HG03565 (cell line): ENCODE measurements around the gene TET2.
A peak's percentile ranks its signal among the peaks of the same experiment; 100 is the strongest.

Source experiments
- ATAC-seq: cut with Tn5 transposase; IDR thresholded peaks from one replicate; pipeline ENCODE4 v1.9.1; 2021; ENCODE audit warnings: mild to moderate bottlenecking, moderate library complexity; ENCODE audit not compliant: unreplicated experiment

Gene TET2

GRCh38 chr4:105182211-105182610, 35.5 kb downstream of the TET2 start:
- no peak for ATAC-seq

GRCh38 chr4:105184316-105184980, 37.8 kb downstream of the TET2 start:
- no peak for ATAC-seq

GRCh38 chr4:105186701-105187161, 40.1 kb downstream of the TET2 start:
- no peak for ATAC-seq

GRCh38 chr4:105189855-105190650, 43.4 kb downstream of the TET2 start:
- ATAC-seq = no peak

GRCh38 chr4:105191621-105192210, 45.0 kb downstream of the TET2 start:
- ATAC-seq = peak; percentile 42

- ATAC-seq = no peak
Measured at GRCh38 chr4:105192474-105192873, 45.8 kb downstream of the TET2 start.

GRCh38 chr4:105192910-105193309, 46.2 kb downstream of the TET2 start:
- ATAC-seq = no peak

- no peak for ATAC-seq
Measured at GRCh38 chr4:105193536-105193935, 46.9 kb downstream of the TET2 start.

- ATAC-seq = peak; percentile 79
Measured at GRCh38 chr4:105194328-105195231, 47.9 kb downstream of the TET2 start.

- ATAC-seq = peak; percentile 21
Measured at GRCh38 chr4:105196523-105197145, 50.0 kb downstream of the TET2 start.

GRCh38 chr4:105197777-105198176, 51.1 kb downstream of the TET2 start:
- no peak for ATAC-seq

- no peak for ATAC-seq
Measured at GRCh38 chr4:105198541-105198940, 51.9 kb downstream of the TET2 start.

- no peak for ATAC-seq
Measured at GRCh38 chr4:105206214-105206613, 59.5 kb downstream of the TET2 start.

GRCh38 chr4:105207386-105207785, 60.7 kb downstream of the TET2 start:
- ATAC-seq = no peak

GRCh38 chr4:105208561-105208960, 61.9 kb downstream of the TET2 start:
- no peak for ATAC-seq

GRCh38 chr4:105210916-105211315, 64.2 kb downstream of the TET2 start:
- ATAC-seq = peak; percentile 38

GRCh38 chr4:105215609-105216313, 69.1 kb downstream of the TET2 start:
- peak; percentile 66 for ATAC-seq

GRCh38 chr4:105225500-105225899, 78.8 kb downstream of the TET2 start:
- ATAC-seq = no peak

GRCh38 chr4:105227054-105227453, 80.4 kb downstream of the TET2 start:
- no peak for ATAC-seq

GRCh38 chr4:105230287-105230686, 83.6 kb downstream of the TET2 start:
- ATAC-seq = no peak
